Measurements from ENCODE around the gene MED27.

DNA sequence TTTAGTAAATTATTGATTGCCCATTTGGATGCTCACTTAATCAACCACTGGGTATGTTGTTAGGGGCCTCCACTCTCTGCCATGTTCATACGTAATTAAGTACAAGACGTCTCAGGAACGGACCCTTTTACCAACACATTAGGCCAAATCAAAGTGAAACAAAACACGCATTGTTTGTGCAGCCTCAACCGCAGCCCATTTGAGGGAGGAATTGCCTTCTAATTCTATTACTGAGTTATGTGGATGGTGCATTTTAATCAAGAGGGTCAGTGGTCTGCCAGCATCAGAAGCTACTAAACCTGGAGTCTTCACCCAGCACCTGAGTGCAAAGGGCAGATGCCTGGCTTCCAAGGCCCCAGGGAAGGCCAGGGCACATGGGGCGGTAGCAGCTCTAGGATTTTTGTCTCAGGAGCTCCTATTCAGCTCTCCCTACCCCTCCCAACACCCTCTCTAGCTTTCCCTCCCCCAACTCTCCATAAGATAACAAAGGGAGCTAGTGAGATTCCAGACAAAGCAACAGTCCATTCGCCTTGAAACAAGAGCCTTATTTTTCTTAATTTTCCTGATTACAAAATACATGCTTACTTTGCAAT lies 7.9 kb upstream of the MED27 start:
- TF ChIP-seq, protein P1, sequence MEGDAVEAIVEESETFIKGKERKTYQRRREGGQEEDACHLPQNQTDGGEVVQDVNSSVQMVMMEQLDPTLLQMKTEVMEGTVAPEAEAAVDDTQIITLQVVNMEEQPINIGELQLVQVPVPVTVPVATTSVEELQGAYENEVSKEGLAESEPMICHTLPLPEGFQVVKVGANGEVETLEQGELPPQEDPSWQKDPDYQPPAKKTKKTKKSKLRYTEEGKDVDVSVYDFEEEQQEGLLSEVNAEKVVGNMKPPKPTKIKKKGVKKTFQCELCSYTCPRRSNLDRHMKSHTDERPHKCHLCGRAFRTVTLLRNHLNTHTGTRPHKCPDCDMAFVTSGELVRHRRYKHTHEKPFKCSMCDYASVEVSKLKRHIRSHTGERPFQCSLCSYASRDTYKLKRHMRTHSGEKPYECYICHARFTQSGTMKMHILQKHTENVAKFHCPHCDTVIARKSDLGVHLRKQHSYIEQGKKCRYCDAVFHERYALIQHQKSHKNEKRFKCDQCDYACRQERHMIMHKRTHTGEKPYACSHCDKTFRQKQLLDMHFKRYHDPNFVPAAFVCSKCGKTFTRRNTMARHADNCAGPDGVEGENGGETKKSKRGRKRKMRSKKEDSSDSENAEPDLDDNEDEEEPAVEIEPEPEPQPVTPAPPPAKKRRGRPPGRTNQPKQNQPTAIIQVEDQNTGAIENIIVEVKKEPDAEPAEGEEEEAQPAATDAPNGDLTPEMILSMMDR (conservative IDR thresholded peaks at IDR 0.05; ENCODE audit: low read length) = no peak
- TF ChIP-seq EZH2phosphoT487 (IDR thresholded peaks at IDR 0.05; ENCODE audit: borderline replicate concordance) = no peak
